Sigmoid colon (tissue), 7 donors: ENCODE measurements around the gene DDOST. TPM values are rescaled to one million over a fixed set of nuclear protein-coding genes. Genes with fewer than 3 reads are reported as not detected.

Source experiments
- DNase-seq: peaks from one replicate; pipeline ENCODE4 v3.0.0-alpha.2; 2019
- H3K27ac ChIP-seq, 4 donors: fragments of 200-600 bp; sonication (generic); one replicate each; pipeline ENCODE4 v1.5.1; 2016 to 2019; ENCODE audit warnings: mild to moderate bottlenecking in 1 of 4
- H3K27me3 ChIP-seq, 3 donors: fragments of 200-600 bp; sonication (generic); one replicate each; pipeline ENCODE4 v1.5.1; 2019; ENCODE audit warnings: mild to moderate bottlenecking in 1 of 3
- H3K36me3 ChIP-seq, 4 donors: fragments of 200-600 bp; sonication (generic); one replicate each; pipeline ENCODE4 v1.5.1; 2016 to 2019
- H3K4me1 ChIP-seq, 4 donors: fragments of 200-600 bp; sonication (generic); one replicate each; pipeline ENCODE4 v1.5.1; 2017 to 2019
- H3K4me3 ChIP-seq, 4 donors: fragments of 200-600 bp; sonication (generic); one replicate each; pipeline ENCODE4 v1.5.1; 2017 to 2019; ENCODE audit warnings: mild to moderate bottlenecking in 2 of 4, moderate library complexity in 1 of 4
- H3K9me3 ChIP-seq, 4 donors: fragments of 200-600 bp in 3 of 4; sonication (generic) in 3 of 4; one replicate each; pipeline versions ENCODE4 v1.5.1 to v1.6.1; 2013 to 2019
- EP300 ChIP-seq, 4 donors: sonication (generic); formaldehyde crosslinking; IDR thresholded peaks; one replicate each; pipeline ENCODE4 v1.6.1; 2017; ENCODE audit warnings: antibody characterized with exemption in 4 of 4
- POLR2A ChIP-seq, 2 donors: fragments of 450-650 bp; IDR thresholded peaks; one replicate each; pipeline ENCODE4 v1.6.1; 2016; ENCODE audit warnings: antibody characterized with exemption in 2 of 2, mild to moderate bottlenecking in 2 of 2, moderate library complexity in 2 of 2
- POLR2AphosphoS5 ChIP-seq, 4 donors: sonication (generic); formaldehyde crosslinking; IDR thresholded peaks; one replicate each; pipeline ENCODE4 v1.6.1; 2017; ENCODE audit warnings: antibody characterized with exemption in 4 of 4
- WGBS, 2 donors: extraction: QIAGEN DNeasy Blood & Tissue Kit; methylation state at CpG; one replicate each; pipeline ENCODE4 v1.1.7; 2013; 5-methylcytosine and 5-hydroxymethylcytosine counted together
- intact Hi-C: fragments of 100-400 bp; cut with DNase I; formaldehyde crosslinking; loops from one replicate; pipeline ENCODE4 v1.15.1; 2023
- polyA plus RNA-seq, 3 donors: library from polyadenylated mRNA; stranded (reverse); fragments of 200-250 nt; gene quantifications; one replicate each; pipeline ENCODE4 v1.2.3, GENCODE V29; 2013
- total RNA-seq, 4 donors: library from RNA; depleted of rRNA; stranded (reverse); fragments of >200 nt; gene quantifications; one replicate each; pipeline ENCODE4 v1.1.0, GENCODE V29; 2016
- TF ChIP-seq, protein P1 (sequence below), 4 experiments: fragments of 450-650 bp in 3 of 4; fragments of 200-600 bp in 1 of 4; IDR thresholded peaks; one replicate each; pipeline ENCODE4 v1.5.1; 2016 to 2019; ENCODE audit warnings: antibody characterized with exemption in 4 of 4, mild to moderate bottlenecking in 3 of 4, moderate library complexity in 2 of 4
- donor health status: healthy with polysubstance abuse.
- donor health status: Bipolar disorder and iron deficiency.
- donor health status: healthy.

The DDOST gene
- total and polyA plus RNA-seq, 7 donors = 61.3 to 243 (median 88.5) TPM

DNA sequence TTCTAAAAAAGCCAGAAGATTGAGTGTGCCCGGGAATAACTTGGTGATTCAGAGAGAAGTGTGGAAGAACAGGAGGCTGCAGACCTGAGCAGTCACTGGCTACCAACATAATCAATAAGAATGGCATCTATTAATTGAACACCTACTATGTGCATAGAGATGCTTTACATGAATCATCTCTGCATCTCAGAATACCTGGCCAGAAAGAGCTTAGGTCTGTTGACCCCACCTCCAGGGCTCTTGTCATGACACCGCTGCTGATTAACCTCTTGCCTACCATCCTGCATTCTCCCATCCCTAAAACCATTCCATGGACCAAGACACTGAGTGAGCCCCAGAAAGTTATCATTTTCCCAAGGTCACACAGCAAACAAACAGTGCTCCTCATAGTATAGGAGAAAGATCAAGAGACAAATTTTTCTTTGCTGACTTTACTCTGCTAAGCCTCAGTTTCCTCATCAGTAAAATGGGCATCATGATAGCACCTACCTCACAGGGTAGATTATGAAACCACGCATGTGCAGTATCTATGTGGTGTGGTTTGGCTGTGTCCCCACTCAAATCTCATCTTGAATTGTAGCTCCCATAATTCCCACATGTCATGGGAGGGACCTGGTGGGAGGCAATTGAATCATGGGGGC, 44.2 kb downstream of the DDOST start:
- Histone ChIP-seq H3K4me1 (peaks cover 0 to 27% (median 15%) of the 10 kb centered on the region in 4 donors), H3K27me3 (no peaks in the 10 kb centered on the region), H3K9me3 (no peaks in the 10 kb centered on the region), H3K27ac (peak overlapping the region in 3 of 4 donors; percentile 41 to 50 (median 44)), H3K4me3 (no peak overlapping the region), H3K36me3 (no peaks in the 10 kb centered on the region)
- TF ChIP-seq EP300 (IDR thresholded peaks at IDR 0.05) (no peak), POLR2A (IDR thresholded peaks at IDR 0.05) (no peak), POLR2AphosphoS5 (IDR thresholded peaks at IDR 0.05) (no peak)
- TF ChIP-seq, protein P1, sequence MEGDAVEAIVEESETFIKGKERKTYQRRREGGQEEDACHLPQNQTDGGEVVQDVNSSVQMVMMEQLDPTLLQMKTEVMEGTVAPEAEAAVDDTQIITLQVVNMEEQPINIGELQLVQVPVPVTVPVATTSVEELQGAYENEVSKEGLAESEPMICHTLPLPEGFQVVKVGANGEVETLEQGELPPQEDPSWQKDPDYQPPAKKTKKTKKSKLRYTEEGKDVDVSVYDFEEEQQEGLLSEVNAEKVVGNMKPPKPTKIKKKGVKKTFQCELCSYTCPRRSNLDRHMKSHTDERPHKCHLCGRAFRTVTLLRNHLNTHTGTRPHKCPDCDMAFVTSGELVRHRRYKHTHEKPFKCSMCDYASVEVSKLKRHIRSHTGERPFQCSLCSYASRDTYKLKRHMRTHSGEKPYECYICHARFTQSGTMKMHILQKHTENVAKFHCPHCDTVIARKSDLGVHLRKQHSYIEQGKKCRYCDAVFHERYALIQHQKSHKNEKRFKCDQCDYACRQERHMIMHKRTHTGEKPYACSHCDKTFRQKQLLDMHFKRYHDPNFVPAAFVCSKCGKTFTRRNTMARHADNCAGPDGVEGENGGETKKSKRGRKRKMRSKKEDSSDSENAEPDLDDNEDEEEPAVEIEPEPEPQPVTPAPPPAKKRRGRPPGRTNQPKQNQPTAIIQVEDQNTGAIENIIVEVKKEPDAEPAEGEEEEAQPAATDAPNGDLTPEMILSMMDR (IDR thresholded peaks at IDR 0.05) = no peak
- 78 to 82% methylated on average over 3 of the region's 3 CpGs for WGBS, 2 donors
- DNase-seq = no peak
- intact Hi-C loops = no loop called here

DNA sequence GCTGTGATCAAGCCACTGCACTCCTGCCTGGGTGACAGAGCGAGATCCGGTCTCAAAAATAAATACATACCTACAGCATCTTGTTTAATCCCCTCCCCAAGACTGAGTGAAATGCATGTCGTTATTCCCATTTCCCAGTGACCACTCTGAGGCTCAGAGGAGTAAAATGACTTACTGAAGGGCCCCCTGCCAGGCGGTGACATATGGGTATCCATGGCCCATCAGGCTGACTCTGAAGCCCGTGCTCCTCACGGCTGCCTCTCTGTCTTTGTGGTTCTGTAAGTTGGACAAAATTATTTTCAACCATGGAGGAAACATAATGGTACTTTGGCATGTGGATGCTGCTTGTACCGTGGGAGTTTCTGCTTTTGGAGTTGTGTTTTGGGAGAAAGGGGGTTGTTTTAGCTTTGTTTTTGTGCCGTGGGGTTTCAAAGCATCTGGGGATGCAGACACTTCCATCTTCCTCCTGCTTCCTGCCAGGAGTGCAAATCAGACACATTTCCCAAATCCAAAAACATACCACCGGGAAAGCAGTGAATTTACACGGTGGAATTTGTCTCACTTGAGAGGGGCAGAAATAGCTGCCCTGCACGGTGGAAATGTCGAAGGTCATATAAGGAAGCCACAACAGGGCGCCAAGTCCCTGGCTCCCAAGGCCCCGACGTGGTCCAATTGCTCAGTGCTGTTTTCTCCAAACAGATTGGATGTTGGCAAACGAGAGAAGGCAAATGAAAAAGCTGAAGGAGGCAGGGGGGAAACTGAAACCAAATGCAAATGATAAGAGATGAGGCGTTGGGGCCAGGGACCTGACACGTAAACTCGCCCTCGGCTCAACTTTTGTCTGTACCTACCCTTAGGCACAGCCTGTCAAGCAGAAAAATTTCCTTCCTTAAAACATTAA, 45.0 kb downstream of the DDOST start:
- intact Hi-C loops = no loop called here
- DNase-seq = no peak
- no peaks in the 10 kb centered on the region for H3K36me3 ChIP-seq
- H3K9me3 ChIP-seq = no peaks in the 10 kb centered on the region
- TF ChIP-seq, protein P1 (IDR thresholded peaks at IDR 0.05) = no peak
- no peak for TF ChIP-seq POLR2A (IDR thresholded peaks at IDR 0.05)
- TF ChIP-seq POLR2AphosphoS5 (IDR thresholded peaks at IDR 0.05) = no peak
- no peak for TF ChIP-seq EP300 (IDR thresholded peaks at IDR 0.05)
- 59 to 62% methylated on average over 20 of the region's 20 CpGs for WGBS, 2 donors
- no peak overlapping the region for H3K4me3 ChIP-seq
- H3K4me1 ChIP-seq = peaks cover 0 to 27% (median 15%) of the 10 kb centered on the region in 4 donors
- peak overlapping the region in 3 of 4 donors; percentile 41 to 50 (median 44) for H3K27ac ChIP-seq
- no peaks in the 10 kb centered on the region for H3K27me3 ChIP-seq

DNA sequence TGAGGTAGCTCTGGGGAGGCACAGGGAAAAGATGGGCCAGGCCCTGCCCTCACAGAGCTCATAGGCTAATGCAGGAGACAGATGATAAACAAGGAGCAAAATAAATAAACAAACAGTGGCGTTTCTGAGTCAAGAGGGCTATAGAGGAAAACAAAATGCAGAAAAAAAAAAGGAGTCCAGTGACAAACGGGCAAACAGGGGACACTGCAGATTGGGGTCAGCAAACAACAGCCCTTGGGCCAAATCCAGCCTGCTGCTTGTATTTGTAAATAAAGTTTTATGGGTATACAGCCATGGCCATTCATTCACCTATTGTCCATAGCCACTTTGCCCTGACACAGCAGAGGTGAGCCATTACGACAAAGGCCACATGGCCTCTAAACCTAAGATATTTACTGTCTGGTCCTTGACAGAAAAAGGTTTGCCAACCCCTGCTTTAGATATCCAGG, 47.0 kb downstream of the DDOST start:
- intact Hi-C loops = no loop called here
- Histone ChIP-seq H3K4me1 (peaks cover 0 to 27% (median 15%) of the 10 kb centered on the region in 4 donors), H3K27me3 (no peaks in the 10 kb centered on the region), H3K36me3 (no peaks in the 10 kb centered on the region), H3K9me3 (no peaks in the 10 kb centered on the region), H3K27ac (peak overlapping the region; percentile 59 to 79 (median 76)), H3K4me3 (no peak overlapping the region)
- 23 to 64% methylated on average over 3 of the region's 3 CpGs for WGBS, 2 donors
- DNase-seq = no peak
- TF ChIP-seq POLR2A (IDR thresholded peaks at IDR 0.05) = no peak
- no peak for TF ChIP-seq POLR2AphosphoS5 (IDR thresholded peaks at IDR 0.05)
- TF ChIP-seq EP300 (IDR thresholded peaks at IDR 0.05) = no peak
- TF ChIP-seq, protein P1 (IDR thresholded peaks at IDR 0.05) = no peak

DNA sequence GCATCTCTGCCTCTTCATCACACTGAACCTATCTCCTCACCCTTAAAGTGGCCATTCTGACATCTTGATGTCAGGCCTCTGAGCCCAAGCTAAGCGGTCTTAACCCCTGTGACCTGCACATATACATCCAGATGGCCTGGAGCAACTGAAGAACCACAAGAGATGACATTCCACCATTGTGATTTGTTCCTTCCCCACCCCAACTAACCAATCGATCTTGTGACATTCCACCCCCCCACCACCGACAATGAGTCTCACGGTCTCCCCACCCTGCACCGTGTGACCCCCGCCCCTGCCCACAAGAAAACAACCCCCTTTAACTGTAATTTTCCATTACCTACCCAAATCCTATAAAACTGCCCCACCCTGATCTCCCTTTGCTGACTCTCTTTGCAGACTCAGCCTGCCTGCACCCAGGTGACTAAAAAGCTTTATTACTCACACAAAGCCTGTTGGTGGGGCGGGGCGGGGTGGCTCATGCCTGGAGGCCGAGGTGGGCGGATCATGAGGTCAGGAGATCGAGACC, 48.9 kb downstream of the DDOST start:
- 17 to 69% methylated on average over 11 of the region's 11 CpGs for WGBS, 2 donors
- no peak overlapping the region for H3K27ac ChIP-seq
- TF ChIP-seq, protein P1 (IDR thresholded peaks at IDR 0.05) = no peak
- TF ChIP-seq POLR2AphosphoS5 (IDR thresholded peaks at IDR 0.05) (no peak), EP300 (IDR thresholded peaks at IDR 0.05) (no peak), POLR2A (IDR thresholded peaks at IDR 0.05) (no peak)
- H3K36me3 ChIP-seq = no peaks in the 10 kb centered on the region
- no peak for DNase-seq
- H3K4me3 ChIP-seq = no peak overlapping the region
- H3K9me3 ChIP-seq = no peaks in the 10 kb centered on the region
- intact Hi-C loops = no loop called here
- peaks cover 0 to 27% (median 15%) of the 10 kb centered on the region in 4 donors for H3K4me1 ChIP-seq
- no peaks in the 10 kb centered on the region for H3K27me3 ChIP-seq
